GM18873 (cell line): ENCODE measurements around the gene RBM22.

ENCODE experiments used
- ATAC-seq: cut with Tn5 transposase; IDR thresholded peaks from one replicate; pipeline ENCODE4 v1.9.1; 2021; ENCODE audit warnings: mild to moderate bottlenecking, moderate library complexity, moderate number of reproducible peaks; ENCODE audit not compliant: unreplicated experiment, low FRiP score

RBM22 gene

DNA sequence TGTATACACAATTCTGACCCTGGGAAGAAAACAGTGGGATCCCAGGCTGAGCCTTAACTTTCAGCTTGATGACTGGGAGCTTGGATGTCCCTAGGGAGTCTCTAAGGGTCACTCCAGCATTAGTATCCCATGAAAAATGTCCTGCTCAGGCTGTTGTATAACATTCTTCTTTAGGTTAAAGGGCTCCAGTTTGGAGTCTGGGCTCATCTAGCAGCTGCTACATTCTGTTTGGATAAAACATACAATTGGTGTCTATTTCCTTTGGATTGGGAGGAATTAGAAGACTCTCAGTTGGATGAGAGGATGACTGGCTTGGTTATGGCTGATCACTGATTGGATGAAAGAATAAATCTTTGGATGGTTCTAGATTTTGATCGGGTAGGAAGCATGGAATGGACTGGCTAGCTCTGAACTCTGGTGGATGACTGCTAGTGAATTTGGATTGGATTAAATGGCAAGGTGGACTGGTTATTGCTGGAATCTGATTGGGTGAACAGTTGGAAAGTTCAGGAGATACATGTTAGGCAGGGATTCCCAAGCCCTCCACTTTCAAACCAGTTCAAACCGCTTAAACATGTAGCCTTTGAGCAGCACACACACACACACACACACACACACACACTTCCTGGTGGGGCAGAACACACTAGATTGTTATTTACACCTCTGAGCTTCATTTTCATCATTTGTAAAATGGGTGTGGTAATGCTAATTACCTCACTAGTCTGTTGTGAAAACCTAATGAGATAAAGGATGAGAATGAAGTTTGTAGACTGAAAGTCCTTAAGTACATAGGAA lies 46.9 kb downstream of the RBM22 start:
- no peak for ATAC-seq

DNA sequence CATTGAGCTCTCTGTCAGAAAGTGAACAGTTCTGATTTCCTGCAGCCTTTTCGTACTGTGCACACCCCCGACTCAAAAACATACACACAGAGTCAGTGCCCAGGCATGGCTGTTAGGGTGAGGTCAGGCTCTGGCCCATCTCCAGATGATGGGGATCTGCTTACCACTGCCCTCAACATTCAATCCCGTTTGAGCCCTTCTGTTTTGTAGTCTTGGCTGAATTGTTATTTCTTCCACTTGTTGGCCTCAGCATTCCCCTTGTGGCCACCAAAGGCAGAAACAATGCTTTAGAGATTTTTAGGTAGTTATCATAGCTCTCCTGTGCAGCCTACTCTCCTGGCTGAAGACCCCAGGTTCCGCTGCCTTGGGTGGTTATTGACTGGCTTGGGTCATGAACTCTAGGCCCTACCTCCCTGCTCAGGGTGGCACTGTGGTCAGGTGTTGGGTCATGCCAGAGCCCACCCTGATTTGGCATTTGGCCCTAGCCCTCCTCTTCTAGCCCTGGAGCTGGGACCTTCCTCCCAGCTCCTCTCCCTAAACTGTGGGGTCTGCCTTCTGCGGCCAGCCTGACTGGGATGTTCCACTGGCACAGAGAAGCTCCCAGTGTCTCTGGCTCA lies 47.6 kb downstream of the RBM22 start:
- ATAC-seq = no peak

DNA sequence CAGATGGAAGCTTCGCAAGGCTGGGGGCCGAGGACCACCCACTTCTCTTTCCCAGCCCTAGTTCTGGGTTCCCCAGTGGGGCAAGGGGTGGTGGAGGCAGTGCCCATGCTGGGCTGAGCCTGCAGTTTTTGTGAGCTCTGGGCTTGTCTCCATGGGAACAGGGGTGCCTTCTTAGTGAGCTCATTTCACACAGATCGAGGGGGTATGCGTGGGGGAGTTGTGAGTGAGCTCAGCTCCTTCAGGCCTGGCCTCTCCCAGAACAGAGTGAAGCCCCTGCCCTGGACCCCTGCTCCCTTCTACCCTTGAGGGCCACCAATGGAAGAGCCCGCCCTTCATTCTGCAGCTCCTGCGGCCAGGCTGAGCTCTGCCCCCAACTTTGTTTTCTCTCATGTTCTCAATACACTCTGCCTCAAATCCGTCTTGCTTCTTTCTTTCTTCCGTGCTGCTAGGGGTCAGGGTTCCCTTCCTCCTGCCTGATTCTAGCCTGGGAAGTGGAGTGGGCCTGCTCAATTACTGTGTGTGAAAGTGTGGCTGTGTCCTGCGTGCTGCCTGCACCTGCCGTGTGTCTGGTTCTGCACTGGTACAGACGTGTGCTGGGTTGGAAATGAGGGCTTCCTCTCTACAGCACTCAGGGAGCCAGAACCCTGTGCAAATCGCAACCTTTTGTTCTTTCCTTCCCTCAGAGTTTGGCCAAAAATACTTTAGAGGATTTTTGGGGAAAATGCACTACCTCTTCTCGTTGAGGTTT lies 48.8 kb downstream of the RBM22 start:
- no peak for ATAC-seq

- no peak for ATAC-seq
Observed at GRCh38 chr5:150651382-150651781, 49.5 kb downstream of the RBM22 start.

DNA sequence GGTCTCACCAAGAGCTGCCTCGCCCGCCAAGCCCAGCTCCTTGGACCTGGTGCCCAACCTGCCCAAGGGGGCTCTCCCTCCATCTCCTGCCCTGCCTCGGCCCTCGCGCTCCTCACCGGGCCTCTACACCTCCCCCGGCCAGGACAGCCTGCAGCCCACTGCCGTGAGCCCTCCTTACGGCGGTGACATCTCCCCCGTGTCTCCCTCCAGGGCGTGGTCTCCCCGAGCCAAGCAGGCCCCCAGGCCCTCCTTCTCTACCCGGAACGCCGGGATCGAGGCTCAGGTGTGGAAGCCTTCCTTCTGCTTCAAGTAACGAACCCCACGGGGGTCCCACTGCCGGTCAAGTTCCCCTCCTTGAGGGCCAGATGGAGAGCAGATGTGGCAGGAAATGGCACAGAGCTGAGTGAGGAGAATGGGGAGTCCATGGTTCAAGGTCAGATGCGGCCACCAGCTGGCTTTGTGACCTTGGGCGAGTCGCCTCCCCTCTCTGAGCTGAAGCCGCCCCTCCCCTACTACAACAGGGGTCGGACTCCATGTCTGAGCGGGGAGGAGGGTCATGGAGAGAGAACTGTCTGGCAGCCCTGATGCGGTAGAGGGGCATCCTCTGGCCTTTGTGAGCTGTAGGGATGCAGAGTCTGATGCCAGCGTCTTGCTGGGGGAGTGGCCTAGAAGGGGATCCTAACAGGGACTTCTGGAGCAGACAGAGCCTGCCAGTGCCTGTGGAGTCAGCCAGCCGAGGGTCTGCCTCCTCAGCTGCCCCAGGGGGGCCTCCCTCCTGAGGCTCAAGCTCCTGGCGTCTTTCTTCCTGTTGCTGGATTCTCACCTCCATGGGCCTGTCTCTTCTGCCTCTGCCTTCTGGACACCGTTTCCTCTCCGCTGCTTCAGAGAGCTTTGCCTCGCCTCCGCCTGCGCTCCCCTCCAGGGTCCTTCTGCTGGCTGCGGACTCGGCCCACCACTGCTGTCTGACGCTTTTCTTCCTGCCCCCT lies 50.5 kb downstream of the RBM22 start:
- ATAC-seq = no peak

DNA sequence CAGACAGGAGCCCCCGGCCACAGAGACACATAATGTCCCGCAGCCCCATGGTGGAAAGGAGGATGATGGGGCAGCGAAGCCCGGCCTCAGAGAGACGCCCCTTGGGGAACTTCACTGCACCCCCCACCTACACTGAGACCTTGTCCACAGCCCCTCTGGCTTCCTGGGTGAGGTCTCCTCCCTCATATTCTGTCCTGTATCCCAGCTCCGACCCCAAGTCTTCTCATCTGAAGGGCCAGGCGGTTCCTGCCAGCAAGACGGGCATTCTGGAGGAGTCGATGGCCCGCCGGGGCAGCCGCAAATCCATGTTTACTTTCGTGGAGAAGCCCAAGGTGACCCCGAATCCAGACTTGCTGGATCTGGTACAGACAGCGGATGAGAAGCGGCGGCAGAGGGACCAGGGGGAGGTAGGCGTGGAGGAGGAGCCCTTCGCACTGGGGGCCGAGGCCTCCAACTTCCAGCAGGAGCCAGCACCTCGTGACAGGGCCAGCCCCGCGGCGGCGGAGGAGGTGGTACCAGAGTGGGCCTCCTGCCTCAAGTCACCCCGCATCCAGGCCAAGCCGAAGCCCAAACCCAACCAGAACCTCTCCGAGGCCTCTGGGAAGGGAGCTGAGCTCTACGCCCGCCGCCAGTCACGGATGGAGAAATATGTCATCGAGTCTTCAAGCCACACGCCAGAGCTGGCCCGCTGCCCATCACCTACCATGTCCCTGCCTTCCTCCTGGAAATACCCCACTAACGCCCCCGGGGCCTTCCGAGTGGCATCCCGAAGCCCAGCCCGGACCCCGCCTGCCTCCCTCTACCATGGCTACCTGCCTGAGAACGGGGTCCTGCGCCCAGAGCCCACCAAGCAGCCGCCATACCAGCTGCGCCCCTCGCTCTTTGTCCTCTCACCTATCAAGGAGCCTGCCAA lies 51.5 kb downstream of the RBM22 start:
- ATAC-seq = no peak

- ATAC-seq = no peak
Observed at GRCh38 chr5:150648294-150649107, 52.4 kb downstream of the RBM22 start.

DNA sequence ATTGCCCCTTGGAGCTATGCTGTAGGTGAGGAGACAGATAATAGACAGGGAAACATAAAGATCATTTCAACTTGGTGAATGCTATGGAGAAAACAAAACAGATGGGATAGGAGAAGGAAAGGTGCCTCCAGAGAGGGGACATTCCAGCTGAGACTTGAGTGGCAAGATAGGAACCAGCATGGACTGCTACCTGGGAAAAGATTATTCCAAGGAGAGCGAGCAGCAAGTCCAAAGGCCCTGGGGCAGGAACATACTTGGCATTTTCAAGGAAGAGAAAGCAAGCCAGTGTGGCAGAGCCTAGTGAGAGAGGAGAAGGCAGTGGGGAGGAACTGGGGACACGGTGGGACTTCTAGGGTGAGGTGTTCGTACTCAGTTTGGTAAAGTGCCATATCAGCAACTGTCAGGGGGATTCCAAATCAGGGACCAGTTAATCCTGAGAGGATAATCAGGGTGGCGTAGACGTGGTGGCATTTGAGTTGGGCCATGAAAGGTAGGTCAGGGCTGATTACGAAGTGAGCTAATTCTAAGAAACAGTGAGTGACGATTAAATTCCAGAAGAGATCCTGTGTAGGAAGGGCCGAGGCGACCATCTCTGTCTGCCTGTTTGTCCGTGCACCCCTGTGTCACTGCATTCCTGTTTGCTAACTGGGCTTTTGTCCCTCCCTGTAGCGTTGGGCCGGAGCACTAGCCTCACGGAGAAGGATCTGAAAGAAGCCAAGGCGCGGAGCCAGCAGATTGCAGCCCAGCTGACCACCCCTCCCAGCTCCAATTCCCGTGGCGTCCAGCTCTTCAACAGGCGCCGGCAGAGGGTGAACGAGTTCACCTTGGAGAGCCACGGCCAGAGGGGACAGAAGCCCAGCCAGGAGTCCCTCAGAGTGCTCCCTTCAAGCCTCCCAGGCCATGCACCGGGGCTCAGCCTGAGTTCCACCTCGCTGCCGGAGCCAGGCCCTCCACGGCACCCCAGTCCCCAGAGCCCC lies 53.3 kb downstream of the RBM22 start:
- ATAC-seq = no peak

DNA sequence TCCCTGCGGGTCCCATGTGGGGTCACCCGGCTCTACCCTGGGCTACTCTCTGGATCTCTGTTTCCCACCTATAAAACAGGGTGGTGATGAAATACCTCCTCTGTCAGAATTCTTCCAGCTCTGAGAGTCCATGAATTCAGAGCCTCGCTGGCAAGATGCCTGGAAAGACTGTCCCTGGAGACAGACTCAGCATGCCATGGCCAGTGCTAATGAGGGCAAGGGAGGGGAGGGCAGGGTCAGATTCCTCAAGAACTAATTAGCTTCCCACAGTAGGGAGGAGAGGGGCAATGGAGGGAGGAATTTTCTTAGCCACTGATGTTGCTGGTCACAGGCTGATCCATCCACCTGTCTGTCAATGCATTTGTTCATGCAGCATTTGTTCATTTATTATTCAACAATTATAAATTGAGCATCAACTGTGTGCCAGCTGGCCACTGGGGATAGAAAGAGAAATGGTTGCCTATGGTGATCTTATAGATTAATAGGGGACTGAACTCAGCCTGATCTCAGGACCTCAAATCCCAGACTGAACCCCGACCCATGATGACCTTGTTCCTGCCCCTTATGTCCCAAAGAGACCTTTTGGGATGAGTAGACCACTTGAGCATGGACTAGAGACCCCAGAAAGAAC lies 55.7 kb downstream of the RBM22 start:
- no peak for ATAC-seq

GRCh38 chr5:150644514-150644913 lies 56.3 kb downstream of the RBM22 start:
- no peak for ATAC-seq

- ATAC-seq = no peak
Observed at GRCh38 chr5:150644058-150644457, 56.8 kb downstream of the RBM22 start.

DNA sequence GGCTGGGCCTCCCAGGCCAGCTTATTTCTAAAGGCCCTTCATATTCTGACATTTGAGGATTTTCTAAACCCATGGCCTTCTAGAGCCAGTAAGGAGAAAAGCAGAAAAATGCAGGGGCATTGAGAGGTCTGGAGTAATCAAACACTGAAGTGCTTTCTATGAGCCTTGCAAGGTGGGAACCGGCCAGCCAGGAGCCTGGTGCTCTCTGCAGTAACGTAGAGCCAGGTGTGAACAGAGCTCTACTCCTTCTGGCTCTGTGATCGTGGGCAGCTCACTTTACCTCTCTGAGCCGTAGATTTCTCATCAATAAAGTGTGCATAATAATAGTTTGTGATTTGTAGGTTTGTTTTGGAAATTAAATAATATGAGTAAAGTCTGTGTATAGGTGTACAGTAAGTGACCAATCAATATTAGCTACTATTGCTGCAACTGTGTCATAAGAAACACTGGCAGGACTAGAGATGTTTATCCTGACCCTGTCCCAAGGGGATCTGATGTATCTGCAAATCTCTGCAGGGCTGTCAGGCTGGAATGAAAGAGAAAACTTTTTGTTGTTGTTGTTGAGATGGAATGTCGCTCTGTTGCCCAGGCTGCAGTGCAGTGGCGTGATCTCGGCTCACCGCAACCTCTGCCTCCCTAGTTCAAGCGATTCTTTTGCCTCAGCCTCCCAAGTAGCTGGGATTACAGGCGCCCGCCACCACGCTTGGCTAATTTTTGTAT lies 57.7 kb downstream of the RBM22 start:
- ATAC-seq = no peak

- no peak for ATAC-seq
Observed at GRCh38 chr5:150642567-150642927, 58.3 kb downstream of the RBM22 start.

- no peak for ATAC-seq
Observed at GRCh38 chr5:150641824-150642566, 58.9 kb downstream of the RBM22 start.

GRCh38 chr5:150641006-150641570 lies 59.8 kb downstream of the RBM22 start:
- no peak for ATAC-seq
